Small intestine (tissue), 7 donors: ENCODE data around the gene SNX30. TPM values are rescaled to one million over a fixed set of nuclear protein-coding genes. Genes with fewer than 3 reads are reported as not detected.

Experiments
- DNase-seq, 2 donors: peaks; one replicate each; pipeline versions ENCODE4 v3.0.0 to v3.0.0-alpha.2; 2013
- FAIRE-seq: peaks from 2 replicates; lab custom pipeline; 2012; peaks lifted over from hg19 to GRCh38; lab: Jason Lieb, UNC
- H3K27ac ChIP-seq, 3 donors: one replicate each; pipeline ENCODE4 v1.5.1; 2013; ENCODE audit warnings: low read length in 2 of 3, mild to moderate bottlenecking in 2 of 3, control low read depth in 1 of 3, inconsistent platforms in 1 of 3, low read depth in 1 of 3, moderate library complexity in 1 of 3
- H3K27me3 ChIP-seq, 3 donors: one replicate each; pipeline ENCODE4 v1.6.1; 2013; ENCODE audit warnings: low read length in 3 of 3, inconsistent platforms in 1 of 3; ENCODE audit not compliant: control insufficient read depth in 3 of 3, insufficient read depth in 3 of 3
- H3K36me3 ChIP-seq, 3 donors: one replicate each; pipeline ENCODE4 v1.6.1; 2013; ENCODE audit warnings: low read length in 3 of 3, inconsistent platforms in 1 of 3, low read depth in 1 of 3, mild to moderate bottlenecking in 1 of 3, moderate library complexity in 1 of 3; ENCODE audit not compliant: control insufficient read depth in 3 of 3, insufficient read depth in 2 of 3
- H3K4me1 ChIP-seq, 3 donors: one replicate each; pipeline ENCODE4 v1.6.1; 2013; ENCODE audit warnings: low read length in 2 of 3, inconsistent platforms in 1 of 3, low read depth in 1 of 3, mild to moderate bottlenecking in 1 of 3, moderate library complexity in 1 of 3; ENCODE audit not compliant: control insufficient read depth in 3 of 3, insufficient read depth in 2 of 3
- H3K4me3 ChIP-seq, 3 donors: one replicate each; pipeline ENCODE4 v1.5.1; 2013; ENCODE audit warnings: low read length in 3 of 3, control low read depth in 1 of 3, inconsistent platforms in 1 of 3, low read depth in 1 of 3, mild to moderate bottlenecking in 1 of 3, moderate library complexity in 1 of 3
- H3K9me3 ChIP-seq, 2 donors: one replicate each; pipeline ENCODE4 v1.6.1; 2013; ENCODE audit warnings: low read depth in 1 of 2, low read length in 1 of 2; ENCODE audit not compliant: control insufficient read depth in 2 of 2, insufficient read depth in 1 of 2
- WGBS, 3 donors: extraction: QIAGEN DNeasy Blood & Tissue Kit; methylation state at CpG; one replicate each; pipeline ENCODE4 v1.1.7; 2013; 5-methylcytosine and 5-hydroxymethylcytosine counted together
- polyA plus RNA-seq, 4 donors: library from polyadenylated mRNA; stranded (reverse) in 3 of 4; unstranded in 1 of 4; fragments of 200-250 nt in 3 of 4; fragments of 120-200 nt in 1 of 4; gene quantifications; one replicate each; pipeline versions ENCODE4 v1.2.1 to v1.2.3, GENCODE V29; 2013
- donor health status: healthy with polysubstance abuse.
- donor health status: control.
- donor health status: control.
- donor health status: Bipolar disorder and iron deficiency.
- donor health status: healthy.

The SNX30 gene
- polyA plus RNA-seq, 4 donors: 5.1 to 24.9 (median 6.8) TPM

- no peak for DNase-seq
- WGBS, 3 donors: 92 to 97% (median 95%) methylated on average over 8 of the region's 8 CpGs
- FAIRE-seq: no peak
- H3K27ac ChIP-seq: no peak overlapping the region
- no peak overlapping the region for H3K4me3 ChIP-seq
- H3K36me3 ChIP-seq: peaks cover 0 to 47% (median 0%) of the 10 kb centered on the region in 3 donors
- no peaks in the 10 kb centered on the region for H3K4me1 ChIP-seq
- no peaks in the 10 kb centered on the region for H3K27me3 ChIP-seq
- H3K9me3 ChIP-seq: no peaks in the 10 kb centered on the region
Observed at GRCh38 chr9:112856200-112856599, 105.6 kb downstream of the SNX30 start.

GRCh38 chr9:112856843-112857242, 106.3 kb downstream of the SNX30 start:
- H3K27ac ChIP-seq: no peak overlapping the region
- no peak overlapping the region for H3K4me3 ChIP-seq
- peaks cover 0 to 50% (median 0%) of the 10 kb centered on the region in 3 donors for H3K36me3 ChIP-seq
- WGBS, 3 donors: 85 to 91% (median 89%) methylated on average over 14 of the region's 14 CpGs
- H3K27me3 ChIP-seq: no peaks in the 10 kb centered on the region
- DNase-seq (no peak), FAIRE-seq (no peak)
- H3K4me1 ChIP-seq: no peaks in the 10 kb centered on the region
- H3K9me3 ChIP-seq: no peaks in the 10 kb centered on the region

- no peaks in the 10 kb centered on the region for H3K27me3 ChIP-seq
- H3K4me3 ChIP-seq: no peak overlapping the region
- 86 to 92% (median 90%) methylated on average over 6 of the region's 6 CpGs for WGBS, 3 donors
- peaks cover 0 to 51% (median 0%) of the 10 kb centered on the region in 3 donors for H3K36me3 ChIP-seq
- no peak overlapping the region for H3K27ac ChIP-seq
- no peak for FAIRE-seq
- DNase-seq: no peak
- H3K9me3 ChIP-seq: no peaks in the 10 kb centered on the region
- no peaks in the 10 kb centered on the region for H3K4me1 ChIP-seq
Observed at GRCh38 chr9:112858005-112858404, 107.4 kb downstream of the SNX30 start.

GRCh38 chr9:112858625-112859147, 108.1 kb downstream of the SNX30 start:
- DNase-seq (no peak), FAIRE-seq (no peak)

GRCh38 chr9:112860451-112860850, 109.9 kb downstream of the SNX30 start:
- whole genome bisulfite sequencing, 3 donors: 83 to 95% (median 94%) methylated on average over 1 of the region's 1 CpG
- no peaks in the 10 kb centered on the region for H3K9me3 ChIP-seq
- H3K4me1 ChIP-seq: no peaks in the 10 kb centered on the region
- no peaks in the 10 kb centered on the region for H3K27me3 ChIP-seq
- H3K27ac ChIP-seq: no peak overlapping the region
- FAIRE-seq: no peak
- peaks cover 0 to 55% (median 0%) of the 10 kb centered on the region in 3 donors for H3K36me3 ChIP-seq
- DNase-seq: no peak
- no peak overlapping the region for H3K4me3 ChIP-seq

More at GRCh38 chr9:112858625-112859147, 108.1 kb downstream of the SNX30 start:
- H3K36me3 ChIP-seq: peaks cover 0 to 51% (median 0%) of the 10 kb centered on the region in 3 donors
- no peaks in the 10 kb centered on the region for H3K4me1 ChIP-seq
- H3K27ac ChIP-seq: no peak overlapping the region
- WGBS, 3 donors: 56 to 68% (median 62%) methylated on average over 6 of the region's 6 CpGs
- H3K4me3 ChIP-seq: no peak overlapping the region
- H3K27me3 ChIP-seq: no peaks in the 10 kb centered on the region
- no peaks in the 10 kb centered on the region for H3K9me3 ChIP-seq

GRCh38 chr9:112861155-112861554, 110.6 kb downstream of the SNX30 start:
- no peak overlapping the region for H3K4me3 ChIP-seq
- H3K27ac ChIP-seq: no peak overlapping the region
- FAIRE-seq (no peak), DNase-seq (no peak)
- WGBS, 3 donors: 76 to 98% (median 82%) methylated on average over 3 of the region's 3 CpGs
- no peaks in the 10 kb centered on the region for H3K27me3 ChIP-seq
- peaks cover 0 to 52% (median 0%) of the 10 kb centered on the region in 3 donors for H3K36me3 ChIP-seq
- no peaks in the 10 kb centered on the region for H3K4me1 ChIP-seq
- H3K9me3 ChIP-seq: no peaks in the 10 kb centered on the region

GRCh38 chr9:112861638-112862555, 111.3 kb downstream of the SNX30 start:
- no peak for FAIRE-seq

GRCh38 chr9:112863214-112863613, 112.7 kb downstream of the SNX30 start:
- 29 to 49% (median 41%) methylated on average over 4 of the region's 4 CpGs for WGBS, 3 donors
- no peak for DNase-seq

More at GRCh38 chr9:112861638-112862555, 111.3 kb downstream of the SNX30 start:
- no peaks in the 10 kb centered on the region for H3K4me1 ChIP-seq
- no peak overlapping the region for H3K27ac ChIP-seq
- 79 to 92% (median 91%) methylated on average over 19 of the region's 19 CpGs for WGBS, 3 donors
- H3K27me3 ChIP-seq: no peaks in the 10 kb centered on the region
- no peak overlapping the region for H3K4me3 ChIP-seq
- no peaks in the 10 kb centered on the region for H3K9me3 ChIP-seq
- peaks cover 0 to 52% (median 0%) of the 10 kb centered on the region in 3 donors for H3K36me3 ChIP-seq
- no peak for DNase-seq

More at GRCh38 chr9:112863214-112863613, 112.7 kb downstream of the SNX30 start:
- Histone ChIP-seq H3K36me3 (peaks cover 0 to 47% (median 0%) of the 10 kb centered on the region in 3 donors), H3K4me1 (peaks cover 0 to 5% (median 0%) of the 10 kb centered on the region in 3 donors), H3K27me3 (no peaks in the 10 kb centered on the region), H3K4me3 (no peak overlapping the region), H3K27ac (peak overlapping the region in 1 of 3 donors; percentile 1), H3K9me3 (no peaks in the 10 kb centered on the region)
- FAIRE-seq: no peak
